ENCODE measurements around the gene RXFP3.

GRCh38 chr5:33928283-33928682, 7.9 kb upstream of the RXFP3 start:
- TF ChIP-seq CTCF (IDR thresholded peaks at IDR 0.05) (no peak), POLR2AphosphoS5 (IDR thresholded peaks at IDR 0.05) (no peak)

Measured in upper lobe of left lung (tissue), 4 donors.